ENCODE measurements around the gene BPI.
"Not testable (repeated sequence)": the region's sequence is repeated elsewhere in the genome, so short reads cannot be mapped to it uniquely, and the experiment has no call there.

BPI gene

GRCh38 chr20:38373898-38374297 is 69.9 kb downstream of the BPI start:
- no peak for DNase-seq

- no peak for DNase-seq
Observed at GRCh38 chr20:38377039-38377685, 73.2 kb downstream of the BPI start.

GRCh38 chr20:38377838-38378237 is 73.9 kb downstream of the BPI start:
- not testable (repeated sequence) for DNase-seq

GRCh38 chr20:38383147-38383546 is 79.2 kb downstream of the BPI start:
- no peak for DNase-seq

GRCh38 chr20:38386004-38386403 is 82.0 kb downstream of the BPI start:
- no peak for DNase-seq

GRCh38 chr20:38386851-38387250 is 82.9 kb downstream of the BPI start:
- no peak for DNase-seq

All from activated CD4-positive, alpha-beta T cell treated with anti-CD3 and anti-CD28 coated beads, Interleukin-10, Interleukin-2, amounts not matched to agents 100 ng/mL and 50 ng/mL, durations not matched to agents 16 hours and 8 hours (primary cell).